ENCODE measurements around the gene EEIG1.

DNA sequence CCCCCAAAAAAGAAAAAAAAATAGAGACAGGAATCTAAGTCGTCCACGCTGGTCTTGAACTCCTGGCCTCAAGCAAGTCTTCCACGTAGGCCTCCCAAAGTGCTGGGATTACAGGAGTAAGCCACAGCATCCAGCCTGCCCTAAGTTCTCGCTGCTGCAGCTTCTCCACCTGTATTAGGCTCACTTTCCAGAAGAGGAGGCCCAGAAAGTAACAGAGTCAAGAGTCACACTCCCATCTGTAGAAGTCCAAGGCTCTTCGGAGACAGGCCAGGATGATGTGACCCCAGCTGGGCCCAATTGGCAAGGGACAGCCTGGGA is 1.8 kb downstream of the EEIG1 start:
- TF ChIP-seq, protein P1, sequence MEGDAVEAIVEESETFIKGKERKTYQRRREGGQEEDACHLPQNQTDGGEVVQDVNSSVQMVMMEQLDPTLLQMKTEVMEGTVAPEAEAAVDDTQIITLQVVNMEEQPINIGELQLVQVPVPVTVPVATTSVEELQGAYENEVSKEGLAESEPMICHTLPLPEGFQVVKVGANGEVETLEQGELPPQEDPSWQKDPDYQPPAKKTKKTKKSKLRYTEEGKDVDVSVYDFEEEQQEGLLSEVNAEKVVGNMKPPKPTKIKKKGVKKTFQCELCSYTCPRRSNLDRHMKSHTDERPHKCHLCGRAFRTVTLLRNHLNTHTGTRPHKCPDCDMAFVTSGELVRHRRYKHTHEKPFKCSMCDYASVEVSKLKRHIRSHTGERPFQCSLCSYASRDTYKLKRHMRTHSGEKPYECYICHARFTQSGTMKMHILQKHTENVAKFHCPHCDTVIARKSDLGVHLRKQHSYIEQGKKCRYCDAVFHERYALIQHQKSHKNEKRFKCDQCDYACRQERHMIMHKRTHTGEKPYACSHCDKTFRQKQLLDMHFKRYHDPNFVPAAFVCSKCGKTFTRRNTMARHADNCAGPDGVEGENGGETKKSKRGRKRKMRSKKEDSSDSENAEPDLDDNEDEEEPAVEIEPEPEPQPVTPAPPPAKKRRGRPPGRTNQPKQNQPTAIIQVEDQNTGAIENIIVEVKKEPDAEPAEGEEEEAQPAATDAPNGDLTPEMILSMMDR (conservative IDR thresholded peaks at IDR 0.05; ENCODE audit: low read depth, low read length) = no peak
- TF ChIP-seq CEBPB (IDR thresholded peaks at IDR 0.05; ENCODE audit: low read depth, low read length) = no peak
- no peak for TF ChIP-seq FOS (IDR thresholded peaks at IDR 0.05; ENCODE audit: low read depth, low read length)
- TF ChIP-seq RFX5 (IDR thresholded peaks at IDR 0.05; ENCODE audit: low read depth, low read length) = no peak
- TF ChIP-seq MXI1 (IDR thresholded peaks at IDR 0.05; ENCODE audit: borderline replicate concordance, low read depth, low read length) = no peak
